CD4-positive, alpha-beta T cell treated with Interferon gamma for 1 hour (primary cell): ENCODE results near the gene FNIP1.
"Not testable (repeated sequence)": the region's sequence is repeated elsewhere in the genome, so short reads cannot be mapped to it uniquely, and the experiment has no call there.

Source experiments
- DNase-seq: peaks from one replicate; pipeline ENCODE4 v3.0.0-alpha.2; 2020

Gene FNIP1

GRCh38 chr5:131595088-131596033, 201.5 kb downstream of the FNIP1 start:
- DNase-seq, result no peak

DNA sequence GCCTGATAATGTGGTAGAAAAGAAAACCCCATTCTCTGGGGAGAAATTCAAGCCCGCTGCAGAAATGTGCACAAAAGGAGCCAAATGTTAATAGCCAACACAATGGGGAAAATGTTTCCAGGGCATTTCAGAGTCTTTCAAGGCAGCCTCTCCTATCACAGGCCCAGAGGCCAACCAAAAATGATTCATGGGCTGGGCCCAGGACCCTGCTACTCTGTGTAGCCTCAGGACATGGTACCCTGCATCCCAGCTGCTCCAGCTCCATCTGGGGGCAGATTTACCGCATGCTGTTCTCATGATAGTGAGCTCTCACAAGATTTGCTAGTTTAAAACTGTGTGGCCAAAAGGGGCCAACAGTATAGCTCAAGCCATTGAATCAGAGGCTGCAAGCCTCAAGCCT, 202.9 kb downstream of the FNIP1 start:
- DNase-seq, result no peak

DNA sequence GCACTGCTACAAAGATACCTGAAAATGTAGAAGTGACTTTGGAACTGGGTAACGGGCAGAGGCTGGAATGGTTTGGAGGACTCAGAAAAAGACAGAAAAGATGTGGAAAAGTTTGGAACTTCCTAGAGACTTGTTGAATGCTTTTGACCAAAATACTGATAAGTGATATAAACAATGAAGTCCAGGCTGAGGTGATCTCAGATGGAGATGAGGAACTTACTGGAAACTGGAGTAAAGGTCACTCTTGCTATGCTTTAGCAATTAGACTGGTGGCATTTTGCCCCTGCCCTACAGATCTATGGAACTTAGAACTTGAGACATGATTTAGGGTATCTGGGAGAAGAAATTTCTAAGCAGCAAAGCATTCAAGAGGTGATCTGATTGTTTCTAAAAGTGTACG, 203.4 kb downstream of the FNIP1 start:
- DNase-seq, result not testable (repeated sequence)
